HepG2 (cell line): Measurements from ENCODE around the gene FXYD4. TPM values are rescaled to one million over a fixed set of nuclear protein-coding genes. Genes with fewer than 3 reads are reported as not detected.
A peak's percentile ranks its signal among the peaks of the same experiment; 100 is the strongest.

Experiments used
- ATAC-seq: fragments of 200-7000 bp; cut with Tn5 transposase; 3 replicates; pipeline ENCODE4 v1.9.1; 2020; ENCODE audit warnings: mild to moderate bottlenecking, moderate library complexity
- BruUV-seq: library from RNA; stranded (reverse); fragments of 400-500 nt; replicated peaks from 2 replicates; lab custom pipeline; 2021; lab: Mats Ljungman, UMichigan
- CTCF ChIA-PET: fragments of 300-600 bp; formaldehyde crosslinking; extraction: SDS; loops from one replicate; lab custom pipeline; 2021; ENCODE audit warnings: low total read pairs, inconsistent platforms, low intra/inter-chr PET ratio; lab: Yijun Ruan, JAX
- POLR2A ChIA-PET: fragments of 350-600 bp; sonication (Branson Sonifier 250); formaldehyde crosslinking; loops from one replicate; lab custom pipeline; 2020; ENCODE audit warnings: antibody characterized with exemption, inconsistent platforms; lab: Yijun Ruan, JAX
- DNase-seq: peaks from one replicate; pipeline ENCODE4 v3.0.0-alpha.2; 2015; ENCODE audit warnings: low spot score
- FAIRE-seq: peaks from 3 replicates; lab custom pipeline; 2011; peaks lifted over from hg19 to GRCh38; lab: Jason Lieb, UNC
- H2AFZ ChIP-seq: one replicate; pipeline ENCODE4 v1.6.1; 2011; ENCODE audit warnings: low read length, inconsistent platforms
- H3K27ac ChIP-seq: fragments of 300-600 bp; 3 replicates; pipeline ENCODE4 v1.8.0; 2011; ENCODE audit warnings: mixed run types, mild to moderate bottlenecking, mixed read lengths, low read length, inconsistent platforms; ENCODE audit not compliant: insufficient read depth; ENCODE audit errors: extremely low read length
- H3K27me3 ChIP-seq, 2 experiments: fragments of 200-600 bp in 1 of 2; 2 replicates in 1 of 2; 3 replicates in 1 of 2; pipeline versions ENCODE4 v1.6.0 to v1.8.0; 2011; ENCODE audit warnings: low read length in 2 of 2, mild to moderate bottlenecking in 2 of 2, moderate library complexity in 2 of 2, inconsistent platforms in 1 of 2; ENCODE audit not compliant: insufficient read depth in 2 of 2, control insufficient read depth in 1 of 2
- H3K36me3 ChIP-seq, 2 experiments: fragments of 200-600 bp in 1 of 2; replicated peaks in 1 of 2; 2 replicates in 1 of 2; 3 replicates in 1 of 2; pipeline versions ENCODE4 v1.5.1 to v1.8.0; 2011; ENCODE audit warnings: low read length in 2 of 2, inconsistent platforms in 1 of 2; ENCODE audit not compliant: insufficient read depth in 2 of 2, control insufficient read depth in 1 of 2
- H3K4me1 ChIP-seq: 2 replicates; pipeline ENCODE4 v1.5.1; 2012; ENCODE audit warnings: low read length, inconsistent platforms; ENCODE audit not compliant: insufficient read depth
- H3K4me2 ChIP-seq: 2 replicates; pipeline ENCODE4 v1.6.0; 2011; ENCODE audit warnings: low read depth, low read length, inconsistent platforms
- H3K4me3 ChIP-seq, 3 experiments: fragments of 200-600 bp in 1 of 3; sonication (generic), shearing (Covaris generic) in 1 of 3; replicated peaks in 1 of 3; 2 replicates each; pipeline ENCODE4 v1.5.1; 2011 to 2016; ENCODE audit warnings: low read length in 3 of 3, inconsistent platforms in 2 of 3, low read depth in 2 of 3, mild to moderate bottlenecking in 2 of 3, control low read depth in 1 of 3, mixed read lengths in 1 of 3; ENCODE audit not compliant: insufficient read depth in 1 of 3
- H3K79me2 ChIP-seq: one replicate; pipeline ENCODE4 v1.6.1; 2011; ENCODE audit warnings: low read length, inconsistent platforms; ENCODE audit not compliant: insufficient read depth
- H3K9ac ChIP-seq: 2 replicates; pipeline ENCODE4 v1.6.0; 2011; ENCODE audit warnings: mild to moderate bottlenecking, low read depth, low read length, inconsistent platforms; ENCODE audit not compliant: insufficient read depth
- H3K9me3 ChIP-seq: 2 replicates; pipeline ENCODE4 v1.5.1; 2012; ENCODE audit warnings: mild to moderate bottlenecking, low read length
- H4K20me1 ChIP-seq: 2 replicates; pipeline ENCODE4 v1.6.0; 2011; ENCODE audit warnings: inconsistent platforms, mild to moderate bottlenecking, low read length, moderate library complexity; ENCODE audit not compliant: insufficient read depth
- CEBPG ChIP-seq: IDR thresholded peaks from 2 replicates; pipeline ENCODE4 v1.6.1; 2016
- DPF2 ChIP-seq: sonication (generic); formaldehyde crosslinking; IDR thresholded peaks from 2 replicates; pipeline ENCODE4 v1.4.0; 2020; ENCODE audit warnings: mild to moderate bottlenecking, low read depth, missing genetic modification reagents, borderline replicate concordance
- HOXA3 ChIP-seq: sonication (generic); formaldehyde crosslinking; IDR thresholded peaks from 2 replicates; pipeline ENCODE4 v1.5.0; 2020; ENCODE audit warnings: missing genetic modification reagents
- LCORL ChIP-seq, 2 experiments: fragments of 450-650 bp in 1 of 2; sonication (generic) in 1 of 2; formaldehyde crosslinking in 1 of 2; IDR thresholded peaks; 2 replicates each; pipeline versions ENCODE4 v1.5.0 to v1.6.1; 2017 to 2020; ENCODE audit warnings: antibody characterized with exemption in 1 of 2, missing genetic modification reagents in 1 of 2
- MTA1 ChIP-seq: sonication (generic); formaldehyde crosslinking; IDR thresholded peaks from 2 replicates; pipeline ENCODE4 v1.4.0; 2020; ENCODE audit warnings: missing genetic modification reagents, mild to moderate bottlenecking, borderline replicate concordance
- PITX1 ChIP-seq: sonication (generic); formaldehyde crosslinking; IDR thresholded peaks from 2 replicates; pipeline ENCODE4 v1.5.1; 2020; ENCODE audit warnings: mild to moderate bottlenecking, missing genetic modification reagents
- SALL1 ChIP-seq: sonication (generic); formaldehyde crosslinking; IDR thresholded peaks from 2 replicates; pipeline ENCODE4 v1.8.0; 2022; ENCODE audit warnings: mild to moderate bottlenecking, missing genetic modification reagents
- ZNF563 ChIP-seq: sonication (generic); formaldehyde crosslinking; IDR thresholded peaks from 2 replicates; pipeline ENCODE4 v1.8.0; 2022; ENCODE audit warnings: mild to moderate bottlenecking, moderate library complexity, missing genetic modification reagents
- ZNF775 ChIP-seq: sonication (generic); formaldehyde crosslinking; IDR thresholded peaks from 2 replicates; pipeline ENCODE4 v1.4.0; 2020; ENCODE audit warnings: missing genetic modification reagents, mild to moderate bottlenecking, moderate library complexity, borderline replicate concordance
- WGBS: methylation state at CpG from one replicate; pipeline ENCODE4 v1.1.6; 2017; ENCODE audit warnings: low lambda C conversion rate; 5-methylcytosine and 5-hydroxymethylcytosine counted together
- in situ Hi-C: cut with HindIII; loops from 2 replicates; pipeline ENCODE4 v1.10.0; 2017; ENCODE audit warnings: low pct_unique_long_range_greater_than_20kb; ENCODE audit not compliant: extremely low pct_ligation_motif_present
- intact Hi-C: fragments of 100-400 bp; cut with micrococcal nuclease; formaldehyde crosslinking; loops from one replicate; pipeline ENCODE4 v1.10.0; 2022; ENCODE audit not compliant: unreplicated experiment
- polyA plus RNA-seq, 8 experiments: library from polyadenylated mRNA; depleted of rRNA in 3 of 8; stranded (reverse) in 7 of 8; unstranded in 1 of 8; fragments of >200 nt; fragmentation: Illumina TruSeq in 4 of 8; extraction: Trizol in 4 of 8; gene quantifications; 2 replicates each; pipeline versions ENCODE4 v1.2.1 to v1.2.3, GENCODE V29; 2011 to 2016; ENCODE audit warnings: low read depth in 4 of 8, missing spikeins in 1 of 8, mixed read lengths in 1 of 8; ENCODE audit not compliant: insufficient read depth in 1 of 8
- total RNA-seq, 5 experiments: library from RNA; depleted of rRNA; stranded (reverse); fragments of >200 nt; fragmentation: Illumina TruSeq; extraction: Trizol; gene quantifications; 2 replicates each; pipeline ENCODE4 v1.2.3, GENCODE V29; 2016; ENCODE audit warnings: low read depth in 1 of 5
- TF ChIP-seq, protein P1 (sequence below), 2 experiments: sonication (generic) in 1 of 2; formaldehyde crosslinking in 1 of 2; IDR thresholded peaks; 2 replicates each; pipeline versions ENCODE4 v1.5.1 to v1.6.1; 2011 to 2020; ENCODE audit warnings: borderline replicate concordance in 1 of 2, low read depth in 1 of 2, low read length in 1 of 2, mild to moderate bottlenecking in 1 of 2, missing genetic modification reagents in 1 of 2, moderate library complexity in 1 of 2
- TF ChIP-seq, protein P2 (sequence below), 2 experiments: sonication (generic) in 1 of 2; formaldehyde crosslinking in 1 of 2; IDR thresholded peaks; 2 replicates each; pipeline versions ENCODE4 v1.6.1 to v1.9.0; 2014 to 2022; ENCODE audit warnings: antibody characterized with exemption in 1 of 2, borderline replicate concordance in 1 of 2, inconsistent platforms in 1 of 2, low read depth in 1 of 2, missing genetic modification reagents in 1 of 2

FXYD4 gene
- total and polyA plus RNA-seq, 2 of the 13 experiments (the other 11 are each of a cell fraction or from before 2014, with no cell fraction given), result not detected

DNA sequence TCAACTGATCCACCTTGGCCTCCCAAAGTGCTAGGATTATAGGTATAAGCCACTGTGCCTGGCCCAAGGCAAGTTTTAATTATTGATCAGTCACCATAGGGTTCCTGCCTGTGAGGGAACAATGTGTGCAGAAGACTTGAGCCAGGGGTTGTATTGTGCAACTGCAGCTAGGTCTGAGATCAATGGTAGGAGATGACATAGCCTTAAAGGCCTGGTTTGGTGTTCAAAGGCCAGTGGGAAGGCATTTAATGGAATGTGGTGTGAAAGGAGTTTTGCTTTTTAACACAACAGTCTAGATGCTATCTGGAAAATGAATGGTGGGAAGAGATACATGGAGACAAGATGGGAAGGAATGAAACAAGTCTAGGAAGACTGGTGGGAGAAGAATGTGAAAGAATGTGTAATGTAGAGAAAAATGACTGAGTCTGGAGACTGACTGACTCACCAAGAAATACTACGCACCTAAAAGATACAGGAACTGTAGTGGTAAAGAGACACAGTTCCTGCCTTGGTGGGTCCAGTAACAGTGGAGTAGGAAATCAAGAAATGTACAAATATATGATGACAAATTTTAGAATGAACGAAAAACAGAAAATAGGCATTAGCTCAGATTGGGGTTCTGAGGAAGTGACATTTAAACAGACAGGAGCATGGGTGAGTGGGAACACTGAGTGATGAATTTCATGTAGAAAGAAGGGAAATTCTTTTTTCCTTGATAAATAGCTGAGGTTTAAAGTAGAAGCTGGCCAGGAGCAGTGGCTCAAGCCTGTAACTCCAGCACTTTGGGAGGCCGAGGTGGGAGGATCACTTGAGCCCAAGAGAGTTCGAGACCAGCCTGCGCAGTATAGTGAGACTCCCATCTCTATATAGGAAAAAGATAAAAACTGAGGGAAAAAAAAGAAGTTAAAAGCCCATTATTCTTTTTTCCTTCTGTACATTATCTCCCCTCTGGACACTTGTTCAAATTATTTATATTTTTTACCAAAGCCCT is 28.2 kb downstream of the FXYD4 start:
- BruUV-seq, result no TSS peak
- H3K4me2 ChIP-seq, result peak overlapping the region; percentile 73
- POLR2A ChIA-PET, result interaction anchor here (1.2 to 5.6 kb wide), 6 partner anchors 8 to 36 kb away, joined by 3 to 51 read pairs (median 22); partner anchors contain the start of genes HNRNPF and ZNF487
- H2AFZ ChIP-seq, result no peak overlapping the region
- peak; percentile 3 for ATAC-seq
- in situ Hi-C loops (loop anchor here (25.0 kb wide), 1 partner anchor 1563 kb away; the partner anchor contains the start of gene RASSF4), intact Hi-C loops (loop anchor here (1.0 to 5.0 kb wide), 2 partner anchors 8 to 38 kb away; partner anchors contain the start of gene ZNF487)
- DNase-seq, result peak; percentile 79
- 59% methylated on average over 5 of the region's 5 CpGs for WGBS
- H3K27me3 ChIP-seq, result no peaks in the 10 kb centered on the region; a peak in 1 of 5 replicates
- peak overlapping the region; percentile 99 for H3K27ac ChIP-seq
- H3K9ac ChIP-seq, result peak overlapping the region; percentile 7; the same call in 1 of the 2 replicates
- H3K36me3 ChIP-seq, result peaks cover 0 to 19% of the 10 kb centered on the region in 2 experiments; a peak in 4 of 5 replicates
- no peaks in the 10 kb centered on the region for H3K9me3 ChIP-seq
- H4K20me1 ChIP-seq, result peaks cover 82% of the 10 kb centered on the region
- peak; percentile 56 for FAIRE-seq
- CTCF ChIA-PET, result no interaction called here
- peaks cover 79% of the 10 kb centered on the region for H3K4me1 ChIP-seq
- peak overlapping the region in 2 of 3 experiments; percentile 55; a peak in 4 of 6 replicates for H3K4me3 ChIP-seq
- peaks cover 90% of the 10 kb centered on the region for H3K79me2 ChIP-seq
- TF ChIP-seq ZNF775 (no peak), LCORL (IDR thresholded peaks at IDR 0.05) (no peak), LCORL (CRISPR knock-in tag; IDR thresholded peaks at IDR 0.05) (peak; percentile 55), MTA1 (CRISPR knock-in tag) (no peak), ZNF563 (CRISPR knock-in tag) (no peak), SALL1 (CRISPR knock-in tag) (peak; percentile 79), PITX1 (peak; percentile 52; the same call in 1 of the 2 replicates), HOXA3 (CRISPR knock-in tag) (peak; percentile 61; the same call in 1 of the 2 replicates), DPF2 (CRISPR knock-in tag) (0 out of 2 replicates have a peak, but pooled peaks have one; percentile 52), CEBPG (CRISPR knock-in tag) (peak; percentile 97)
- TF ChIP-seq, protein P1, sequence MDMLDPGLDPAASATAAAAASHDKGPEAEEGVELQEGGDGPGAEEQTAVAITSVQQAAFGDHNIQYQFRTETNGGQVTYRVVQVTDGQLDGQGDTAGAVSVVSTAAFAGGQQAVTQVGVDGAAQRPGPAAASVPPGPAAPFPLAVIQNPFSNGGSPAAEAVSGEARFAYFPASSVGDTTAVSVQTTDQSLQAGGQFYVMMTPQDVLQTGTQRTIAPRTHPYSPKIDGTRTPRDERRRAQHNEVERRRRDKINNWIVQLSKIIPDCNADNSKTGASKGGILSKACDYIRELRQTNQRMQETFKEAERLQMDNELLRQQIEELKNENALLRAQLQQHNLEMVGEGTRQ (IDR thresholded peaks at IDR 0.05; ENCODE audit: low read depth, low read length), result no peak
- TF ChIP-seq, protein P1 (CRISPR knock-in tag; IDR thresholded peaks at IDR 0.05; ENCODE audit: borderline replicate concordance), result no peak
- TF ChIP-seq, protein P2, sequence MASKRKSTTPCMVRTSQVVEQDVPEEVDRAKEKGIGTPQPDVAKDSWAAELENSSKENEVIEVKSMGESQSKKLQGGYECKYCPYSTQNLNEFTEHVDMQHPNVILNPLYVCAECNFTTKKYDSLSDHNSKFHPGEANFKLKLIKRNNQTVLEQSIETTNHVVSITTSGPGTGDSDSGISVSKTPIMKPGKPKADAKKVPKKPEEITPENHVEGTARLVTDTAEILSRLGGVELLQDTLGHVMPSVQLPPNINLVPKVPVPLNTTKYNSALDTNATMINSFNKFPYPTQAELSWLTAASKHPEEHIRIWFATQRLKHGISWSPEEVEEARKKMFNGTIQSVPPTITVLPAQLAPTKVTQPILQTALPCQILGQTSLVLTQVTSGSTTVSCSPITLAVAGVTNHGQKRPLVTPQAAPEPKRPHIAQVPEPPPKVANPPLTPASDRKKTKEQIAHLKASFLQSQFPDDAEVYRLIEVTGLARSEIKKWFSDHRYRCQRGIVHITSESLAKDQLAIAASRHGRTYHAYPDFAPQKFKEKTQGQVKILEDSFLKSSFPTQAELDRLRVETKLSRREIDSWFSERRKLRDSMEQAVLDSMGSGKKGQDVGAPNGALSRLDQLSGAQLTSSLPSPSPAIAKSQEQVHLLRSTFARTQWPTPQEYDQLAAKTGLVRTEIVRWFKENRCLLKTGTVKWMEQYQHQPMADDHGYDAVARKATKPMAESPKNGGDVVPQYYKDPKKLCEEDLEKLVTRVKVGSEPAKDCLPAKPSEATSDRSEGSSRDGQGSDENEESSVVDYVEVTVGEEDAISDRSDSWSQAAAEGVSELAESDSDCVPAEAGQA (IDR thresholded peaks at IDR 0.05; ENCODE audit: low read depth), result 0 out of 2 replicates have a peak, but pooled peaks have one; percentile 33
- TF ChIP-seq, protein P2 (CRISPR knock-in tag; IDR thresholded peaks at IDR 0.05; ENCODE audit: borderline replicate concordance), result no peak
